HepG2 (cell line): Measurements from ENCODE around the gene RAPGEFL1. TPM values are rescaled to one million over a fixed set of nuclear protein-coding genes. Genes with fewer than 3 reads are reported as not detected.

Experiments
- ARNT ChIP-seq: fragments of 450-650 bp; IDR thresholded peaks from 2 replicates; pipeline ENCODE4 v1.6.1; 2017
- DR1 ChIP-seq: sonication (generic); formaldehyde crosslinking; IDR thresholded peaks from 2 replicates; pipeline ENCODE4 v1.8.0; 2021; ENCODE audit warnings: mild to moderate bottlenecking, missing genetic modification reagents, inconsistent platforms
- EZH2 ChIP-seq: conservative IDR thresholded peaks from 2 replicates; pipeline ENCODE4 v1.6.1; 2012; ENCODE audit warnings: mild to moderate bottlenecking, low read depth, low read length, moderate library complexity
- MATR3 ChIP-seq: sonication (generic); formaldehyde crosslinking; IDR thresholded peaks from 2 replicates; pipeline ENCODE4 v1.4.0; 2020; ENCODE audit warnings: missing genetic modification reagents
- SRY ChIP-seq: sonication (generic); formaldehyde crosslinking; IDR thresholded peaks from 2 replicates; pipeline ENCODE4 v1.8.0; 2022; ENCODE audit warnings: mild to moderate bottlenecking, missing genetic modification reagents
- ZBTB7A ChIP-seq: sonication (generic); formaldehyde crosslinking; IDR thresholded peaks from 2 replicates; pipeline ENCODE4 v1.8.0; 2022; ENCODE audit warnings: mild to moderate bottlenecking, missing genetic modification reagents
- ZFP36L2 ChIP-seq: sonication (generic); formaldehyde crosslinking; IDR thresholded peaks from 2 replicates; pipeline ENCODE4 v1.4.0; 2020; ENCODE audit warnings: missing genetic modification reagents
- ZFYVE20 ChIP-seq: sonication (generic); formaldehyde crosslinking; IDR thresholded peaks from 2 replicates; pipeline ENCODE4 v1.8.0; 2023; ENCODE audit warnings: low read depth, mild to moderate bottlenecking, moderate library complexity, missing genetic modification reagents, borderline replicate concordance
- ZNF136 ChIP-seq: sonication (generic); formaldehyde crosslinking; IDR thresholded peaks from 2 replicates; pipeline ENCODE4 v1.8.1; 2022; ENCODE audit warnings: low read depth, mild to moderate bottlenecking, moderate library complexity, missing genetic modification reagents
- ZNF138 ChIP-seq: sonication (generic); formaldehyde crosslinking; IDR thresholded peaks from 2 replicates; pipeline ENCODE4 v1.5.0; 2020; ENCODE audit warnings: mild to moderate bottlenecking, low read depth, missing genetic modification reagents
- ZNF205 ChIP-seq: IDR thresholded peaks from 2 replicates; pipeline ENCODE4 v1.6.1; 2018; ENCODE audit warnings: missing biosample characterization, missing genetic modification reagents
- ZNF672 ChIP-seq: sonication (generic); formaldehyde crosslinking; IDR thresholded peaks from 2 replicates; pipeline ENCODE4 v1.8.1; 2022; ENCODE audit warnings: missing genetic modification reagents
- ZNF709 ChIP-seq: sonication (generic); formaldehyde crosslinking; IDR thresholded peaks from 2 replicates; pipeline ENCODE4 v1.5.0; 2020; ENCODE audit warnings: mild to moderate bottlenecking, missing genetic modification reagents
- ZNF841 ChIP-seq: sonication (generic); formaldehyde crosslinking; IDR thresholded peaks from 2 replicates; pipeline ENCODE4 v1.8.1; 2023; ENCODE audit warnings: missing genetic modification reagents, borderline replicate concordance
- polyA plus RNA-seq, 8 experiments: library from polyadenylated mRNA; depleted of rRNA in 3 of 8; stranded (reverse) in 7 of 8; unstranded in 1 of 8; fragments of >200 nt; fragmentation: Illumina TruSeq in 4 of 8; extraction: Trizol in 4 of 8; gene quantifications; 2 replicates each; pipeline versions ENCODE4 v1.2.1 to v1.2.3, GENCODE V29; 2011 to 2016; ENCODE audit warnings: low read depth in 4 of 8, missing spikeins in 1 of 8, mixed read lengths in 1 of 8; ENCODE audit not compliant: insufficient read depth in 1 of 8
- total RNA-seq, 5 experiments: library from RNA; depleted of rRNA; stranded (reverse); fragments of >200 nt; fragmentation: Illumina TruSeq; extraction: Trizol; gene quantifications; 2 replicates each; pipeline ENCODE4 v1.2.3, GENCODE V29; 2016; ENCODE audit warnings: low read depth in 1 of 5
- TF ChIP-seq, protein P1 (sequence below): sonication (generic); formaldehyde crosslinking; IDR thresholded peaks from 2 replicates; pipeline ENCODE4 v1.5.0; 2020; ENCODE audit warnings: mild to moderate bottlenecking, missing genetic modification reagents, borderline replicate concordance
- TF ChIP-seq, protein P2 (sequence below): sonication (generic); formaldehyde crosslinking; IDR thresholded peaks from 2 replicates; pipeline ENCODE4 v1.5.1; 2020; ENCODE audit warnings: mild to moderate bottlenecking, missing genetic modification reagents, borderline replicate concordance
- TF ChIP-seq, protein P3 (sequence below): sonication (generic); formaldehyde crosslinking; IDR thresholded peaks from 2 replicates; pipeline ENCODE4 v1.4.0; 2020; ENCODE audit warnings: missing genetic modification reagents
- TF ChIP-seq, protein P4 (sequence below): sonication (generic); IDR thresholded peaks from 2 replicates; pipeline ENCODE4 v1.6.1; 2016; ENCODE audit warnings: low read depth, borderline replicate concordance

The RAPGEFL1 gene
- total and polyA plus RNA-seq, 2 of the 13 experiments (the other 11 are each of a cell fraction or from before 2014, with no cell fraction given) = 4.5 to 7.8 TPM

DNA sequence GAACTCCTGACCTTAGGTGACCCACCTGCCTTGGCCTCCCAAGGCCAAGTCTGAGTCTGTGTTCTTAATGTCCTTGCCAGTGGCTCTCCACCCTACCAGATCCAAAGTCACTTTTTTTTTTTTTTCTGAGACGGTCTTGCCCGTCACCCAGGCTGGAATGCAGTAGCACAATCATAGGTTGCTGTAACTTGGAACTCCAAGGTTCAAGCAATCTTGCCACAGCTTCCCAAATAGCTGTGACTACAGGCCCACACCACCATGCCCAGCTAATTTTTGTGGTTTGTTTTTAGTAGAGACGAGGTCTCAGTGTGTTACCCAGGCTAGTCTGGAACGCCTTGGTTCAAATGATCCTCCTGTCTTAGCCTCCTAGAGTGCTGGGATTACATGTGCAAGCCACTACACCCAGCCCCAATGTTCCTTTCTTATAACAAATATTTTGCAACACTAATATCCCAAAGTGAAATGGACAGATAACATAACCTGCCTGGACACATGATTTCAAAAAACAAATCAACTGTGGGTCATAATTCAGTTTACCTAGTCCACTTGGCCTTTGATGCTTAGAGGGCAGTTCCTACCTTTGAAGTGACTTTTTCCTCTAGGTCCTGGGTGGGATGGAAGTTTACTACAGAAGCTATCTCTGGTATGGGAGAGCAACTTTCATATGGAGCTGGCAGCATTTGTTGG lies 4.0 kb upstream of the RAPGEFL1 start (continued):
- TF ChIP-seq, protein P1, sequence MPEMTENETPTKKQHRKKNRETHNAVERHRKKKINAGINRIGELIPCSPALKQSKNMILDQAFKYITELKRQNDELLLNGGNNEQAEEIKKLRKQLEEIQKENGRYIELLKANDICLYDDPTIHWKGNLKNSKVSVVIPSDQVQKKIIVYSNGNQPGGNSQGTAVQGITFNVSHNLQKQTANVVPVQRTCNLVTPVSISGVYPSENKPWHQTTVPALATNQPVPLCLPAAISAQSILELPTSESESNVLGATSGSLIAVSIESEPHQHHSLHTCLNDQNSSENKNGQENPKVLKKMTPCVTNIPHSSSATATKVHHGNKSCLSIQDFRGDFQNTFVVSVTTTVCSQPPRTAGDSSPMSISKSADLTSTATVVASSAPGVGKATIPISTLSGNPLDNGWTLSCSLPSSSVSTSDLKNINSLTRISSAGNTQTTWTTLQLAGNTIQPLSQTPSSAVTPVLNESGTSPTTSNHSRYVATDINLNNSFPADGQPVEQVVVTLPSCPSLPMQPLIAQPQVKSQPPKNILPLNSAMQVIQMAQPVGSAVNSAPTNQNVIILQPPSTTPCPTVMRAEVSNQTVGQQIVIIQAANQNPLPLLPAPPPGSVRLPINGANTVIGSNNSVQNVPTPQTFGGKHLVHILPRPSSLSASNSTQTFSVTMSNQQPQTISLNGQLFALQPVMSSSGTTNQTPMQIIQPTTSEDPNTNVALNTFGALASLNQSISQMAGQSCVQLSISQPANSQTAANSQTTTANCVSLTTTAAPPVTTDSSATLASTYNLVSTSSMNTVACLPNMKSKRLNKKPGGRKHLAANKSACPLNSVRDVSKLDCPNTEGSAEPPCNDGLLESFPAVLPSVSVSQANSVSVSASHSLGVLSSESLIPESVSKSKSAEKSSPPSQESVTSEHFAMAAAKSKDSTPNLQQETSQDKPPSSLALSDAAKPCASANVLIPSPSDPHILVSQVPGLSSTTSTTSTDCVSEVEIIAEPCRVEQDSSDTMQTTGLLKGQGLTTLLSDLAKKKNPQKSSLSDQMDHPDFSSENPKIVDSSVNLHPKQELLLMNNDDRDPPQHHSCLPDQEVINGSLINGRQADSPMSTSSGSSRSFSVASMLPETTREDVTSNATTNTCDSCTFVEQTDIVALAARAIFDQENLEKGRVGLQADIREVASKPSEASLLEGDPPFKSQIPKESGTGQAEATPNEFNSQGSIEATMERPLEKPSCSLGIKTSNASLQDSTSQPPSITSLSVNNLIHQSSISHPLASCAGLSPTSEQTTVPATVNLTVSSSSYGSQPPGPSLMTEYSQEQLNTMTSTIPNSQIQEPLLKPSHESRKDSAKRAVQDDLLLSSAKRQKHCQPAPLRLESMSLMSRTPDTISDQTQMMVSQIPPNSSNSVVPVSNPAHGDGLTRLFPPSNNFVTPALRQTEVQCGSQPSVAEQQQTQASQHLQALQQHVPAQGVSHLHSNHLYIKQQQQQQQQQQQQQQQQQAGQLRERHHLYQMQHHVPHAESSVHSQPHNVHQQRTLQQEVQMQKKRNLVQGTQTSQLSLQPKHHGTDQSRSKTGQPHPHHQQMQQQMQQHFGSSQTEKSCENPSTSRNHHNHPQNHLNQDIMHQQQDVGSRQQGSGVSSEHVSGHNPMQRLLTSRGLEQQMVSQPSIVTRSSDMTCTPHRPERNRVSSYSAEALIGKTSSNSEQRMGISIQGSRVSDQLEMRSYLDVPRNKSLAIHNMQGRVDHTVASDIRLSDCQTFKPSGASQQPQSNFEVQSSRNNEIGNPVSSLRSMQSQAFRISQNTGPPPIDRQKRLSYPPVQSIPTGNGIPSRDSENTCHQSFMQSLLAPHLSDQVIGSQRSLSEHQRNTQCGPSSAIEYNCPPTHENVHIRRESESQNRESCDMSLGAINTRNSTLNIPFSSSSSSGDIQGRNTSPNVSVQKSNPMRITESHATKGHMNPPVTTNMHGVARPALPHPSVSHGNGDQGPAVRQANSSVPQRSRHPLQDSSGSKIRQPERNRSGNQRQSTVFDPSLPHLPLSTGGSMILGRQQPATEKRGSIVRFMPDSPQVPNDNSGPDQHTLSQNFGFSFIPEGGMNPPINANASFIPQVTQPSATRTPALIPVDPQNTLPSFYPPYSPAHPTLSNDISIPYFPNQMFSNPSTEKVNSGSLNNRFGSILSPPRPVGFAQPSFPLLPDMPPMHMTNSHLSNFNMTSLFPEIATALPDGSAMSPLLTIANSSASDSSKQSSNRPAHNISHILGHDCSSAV (CRISPR knock-in tag) = no peak
- TF ChIP-seq ARNT (no peak), MATR3 (CRISPR knock-in tag) (no peak), DR1 (CRISPR knock-in tag) (no peak), SRY (no peak), ZNF709 (no peak), ZBTB7A (CRISPR knock-in tag) (no peak), ZNF138 (CRISPR knock-in tag) (no peak), ZFP36L2 (CRISPR knock-in tag) (no peak), ZFYVE20 (CRISPR knock-in tag) (no peak), ZNF205 (CRISPR knock-in tag) (no peak; the same call in 1 of the 2 replicates), ZNF841 (CRISPR knock-in tag) (no peak), EZH2 (no peak), ZNF136 (CRISPR knock-in tag) (no peak), ZNF672 (CRISPR knock-in tag) (no peak)
- TF ChIP-seq, protein P2, sequence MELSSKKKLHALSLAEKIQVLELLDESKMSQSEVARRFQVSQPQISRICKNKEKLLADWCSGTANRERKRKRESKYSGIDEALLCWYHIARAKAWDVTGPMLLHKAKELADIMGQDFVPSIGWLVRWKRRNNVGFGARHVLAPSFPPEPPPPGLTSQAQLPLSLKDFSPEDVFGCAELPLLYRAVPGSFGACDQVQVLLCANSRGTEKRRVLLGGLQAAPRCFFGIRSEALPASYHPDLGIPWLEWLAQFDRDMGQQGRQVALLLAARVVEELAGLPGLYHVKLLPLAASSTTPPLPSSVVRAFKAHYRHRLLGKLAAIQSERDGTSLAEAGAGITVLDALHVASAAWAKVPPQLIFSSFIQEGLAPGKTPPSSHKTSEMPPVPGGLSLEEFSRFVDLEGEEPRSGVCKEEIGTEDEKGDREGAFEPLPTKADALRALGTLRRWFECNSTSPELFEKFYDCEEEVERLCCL (CRISPR knock-in tag) = no peak
- TF ChIP-seq, protein P3, sequence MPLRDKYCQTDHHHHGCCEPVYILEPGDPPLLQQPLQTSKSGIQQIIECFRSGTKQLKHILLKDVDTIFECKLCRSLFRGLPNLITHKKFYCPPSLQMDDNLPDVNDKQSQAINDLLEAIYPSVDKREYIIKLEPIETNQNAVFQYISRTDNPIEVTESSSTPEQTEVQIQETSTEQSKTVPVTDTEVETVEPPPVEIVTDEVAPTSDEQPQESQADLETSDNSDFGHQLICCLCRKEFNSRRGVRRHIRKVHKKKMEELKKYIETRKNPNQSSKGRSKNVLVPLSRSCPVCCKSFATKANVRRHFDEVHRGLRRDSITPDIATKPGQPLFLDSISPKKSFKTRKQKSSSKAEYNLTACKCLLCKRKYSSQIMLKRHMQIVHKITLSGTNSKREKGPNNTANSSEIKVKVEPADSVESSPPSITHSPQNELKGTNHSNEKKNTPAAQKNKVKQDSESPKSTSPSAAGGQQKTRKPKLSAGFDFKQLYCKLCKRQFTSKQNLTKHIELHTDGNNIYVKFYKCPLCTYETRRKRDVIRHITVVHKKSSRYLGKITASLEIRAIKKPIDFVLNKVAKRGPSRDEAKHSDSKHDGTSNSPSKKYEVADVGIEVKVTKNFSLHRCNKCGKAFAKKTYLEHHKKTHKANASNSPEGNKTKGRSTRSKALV (CRISPR knock-in tag) = 0 out of 2 replicates have a peak, but pooled peaks have one; percentile 64
- TF ChIP-seq, protein P4, sequence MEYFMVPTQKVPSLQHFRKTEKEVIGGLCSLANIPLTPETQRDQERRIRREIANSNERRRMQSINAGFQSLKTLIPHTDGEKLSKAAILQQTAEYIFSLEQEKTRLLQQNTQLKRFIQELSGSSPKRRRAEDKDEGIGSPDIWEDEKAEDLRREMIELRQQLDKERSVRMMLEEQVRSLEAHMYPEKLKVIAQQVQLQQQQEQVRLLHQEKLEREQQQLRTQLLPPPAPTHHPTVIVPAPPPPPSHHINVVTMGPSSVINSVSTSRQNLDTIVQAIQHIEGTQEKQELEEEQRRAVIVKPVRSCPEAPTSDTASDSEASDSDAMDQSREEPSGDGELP = peak; percentile 49; the same call in 1 of the 2 replicates
